ENCODE data around the gene COX6A1. TPM values are rescaled to one million over a fixed set of nuclear protein-coding genes. Genes with fewer than 3 reads are reported as not detected.

The COX6A1 gene
- total RNA-seq, 4 donors from 2014 or later, result 469 to 1,865 (median 1,048) TPM

GRCh38 chr12:120403869-120404268 is 34.0 kb upstream of the COX6A1 start:
- H3K36me3 ChIP-seq, result no peaks in the 10 kb centered on the region
- H3K9me3 ChIP-seq, result no peaks in the 10 kb centered on the region
- intact Hi-C loops (cut with DNase I; ENCODE audit: low total_unique reads), result no loop called here
- H3K27ac ChIP-seq, result no peak overlapping the region
- no peak for DNase-seq
- in situ Hi-C loops (cut with MboI; ENCODE audit: low pct_ligation_motif_present in 1 of 4, low pct_unique_long_range_greater_than_20kb in 1 of 4, low sequenced_read_pairs in 3 of 4), result no loop called here
- H3K4me1 ChIP-seq, result peaks cover 4 to 8% (median 6%) of the 10 kb centered on the region in 4 donors
- no peak for TF ChIP-seq POLR2AphosphoS5 (IDR thresholded peaks at IDR 0.05)
- no peak for TF ChIP-seq POLR2A (IDR thresholded peaks at IDR 0.05)
- no peak for TF ChIP-seq EP300 (IDR thresholded peaks at IDR 0.05; ENCODE audit: low read depth)
- TF ChIP-seq CTCF (IDR thresholded peaks at IDR 0.05), result no peak
- no peak overlapping the region for H3K4me3 ChIP-seq
- H3K27me3 ChIP-seq, result no peaks in the 10 kb centered on the region
- 20 to 76% methylated on average over 1 to 3 of the region's 3 CpGs for WGBS, 2 donors (ENCODE audit: low coverage in 1 of 2)

- TF ChIP-seq CTCF (IDR thresholded peaks at IDR 0.05) (no peak), POLR2AphosphoS5 (IDR thresholded peaks at IDR 0.05) (no peak), EP300 (IDR thresholded peaks at IDR 0.05; ENCODE audit: low read depth) (no peak), POLR2A (IDR thresholded peaks at IDR 0.05) (no peak)
- 45 to 80% methylated on average over 1 of the region's 1 CpG for WGBS, 2 donors (ENCODE audit: low coverage in 1 of 2)
- Histone ChIP-seq H3K27me3 (no peaks in the 10 kb centered on the region), H3K27ac (no peak overlapping the region), H3K9me3 (no peaks in the 10 kb centered on the region), H3K4me1 (peaks cover 4 to 8% (median 6%) of the 10 kb centered on the region in 4 donors), H3K4me3 (no peak overlapping the region), H3K36me3 (no peaks in the 10 kb centered on the region)
- in situ Hi-C loops (cut with MboI; ENCODE audit: low pct_ligation_motif_present in 1 of 4, low pct_unique_long_range_greater_than_20kb in 1 of 4, low sequenced_read_pairs in 3 of 4) (no loop called here), intact Hi-C loops (cut with DNase I; ENCODE audit: low total_unique reads) (no loop called here)
- no peak for DNase-seq
Measured at GRCh38 chr12:120404271-120404670, 33.6 kb upstream of the COX6A1 start.

GRCh38 chr12:120406069-120406468 is 31.8 kb upstream of the COX6A1 start:
- WGBS, 2 donors (ENCODE audit: low coverage in 1 of 2), result 32 to 45% methylated on average over 3 of the region's 3 CpGs
- DNase-seq, result no peak
- in situ Hi-C loops (cut with MboI; ENCODE audit: low pct_ligation_motif_present in 1 of 4, low pct_unique_long_range_greater_than_20kb in 1 of 4, low sequenced_read_pairs in 3 of 4), result no loop called here
- H3K4me1 ChIP-seq, result peaks cover 4 to 8% (median 6%) of the 10 kb centered on the region in 4 donors
- intact Hi-C loops (cut with DNase I; ENCODE audit: low total_unique reads), result no loop called here
- H3K27me3 ChIP-seq, result no peaks in the 10 kb centered on the region
- H3K36me3 ChIP-seq, result no peaks in the 10 kb centered on the region
- H3K9me3 ChIP-seq, result no peaks in the 10 kb centered on the region
- H3K4me3 ChIP-seq, result no peak overlapping the region
- TF ChIP-seq CTCF (IDR thresholded peaks at IDR 0.05) (no peak), POLR2A (IDR thresholded peaks at IDR 0.05) (no peak)
- peak overlapping the region; percentile 0 to 40 (median 19) for H3K27ac ChIP-seq

GRCh38 chr12:120406553-120406952 is 31.4 kb upstream of the COX6A1 start:
- Histone ChIP-seq H3K9me3 (no peaks in the 10 kb centered on the region), H3K4me1 (peaks cover 4 to 8% (median 6%) of the 10 kb centered on the region in 4 donors), H3K27me3 (no peaks in the 10 kb centered on the region), H3K36me3 (no peaks in the 10 kb centered on the region), H3K27ac (peak overlapping the region; percentile 0 to 40 (median 19)), H3K4me3 (no peak overlapping the region)
- in situ Hi-C loops (cut with MboI; ENCODE audit: low pct_ligation_motif_present in 1 of 4, low pct_unique_long_range_greater_than_20kb in 1 of 4, low sequenced_read_pairs in 3 of 4), result no loop called here
- TF ChIP-seq POLR2A (IDR thresholded peaks at IDR 0.05) (no peak), CTCF (IDR thresholded peaks at IDR 0.05) (no peak), POLR2AphosphoS5 (IDR thresholded peaks at IDR 0.05) (no peak), EP300 (IDR thresholded peaks at IDR 0.05; ENCODE audit: low read depth) (no peak)
- intact Hi-C loops (cut with DNase I; ENCODE audit: low total_unique reads), result no loop called here
- WGBS, 2 donors (ENCODE audit: low coverage in 1 of 2), result 93 to 94% methylated on average over 3 of the region's 3 CpGs
- DNase-seq, result no peak
